Chondrocyte (in vitro differentiated cells): Measurements from ENCODE around the gene PPARA. TPM values are rescaled to one million over a fixed set of nuclear protein-coding genes. Genes with fewer than 3 reads are reported as not detected.

Experiments used
- DNase-seq: peaks from one replicate; pipeline ENCODE4 v3.0.0; 2021; ENCODE audit warnings: mixed read lengths, low spot score
- H3K27ac Mint-ChIP-seq: one replicate; pipeline ENCODE4 v1.8.0; 2021; ENCODE audit warnings: mild to moderate bottlenecking, moderate library complexity, mixed read lengths; ENCODE audit not compliant: unreplicated experiment
- H3K27me3 Mint-ChIP-seq: 2 replicates; pipeline ENCODE4 v1.8.0; 2021; ENCODE audit warnings: low read depth, mixed read lengths
- H3K36me3 Mint-ChIP-seq: 2 replicates; pipeline ENCODE4 v1.8.0; 2021; ENCODE audit warnings: low read depth, mixed read lengths
- H3K4me1 Mint-ChIP-seq: 2 replicates; pipeline ENCODE4 v1.8.0; 2021; ENCODE audit warnings: low read depth, mild to moderate bottlenecking, mixed read lengths
- H3K4me3 Mint-ChIP-seq: one replicate; pipeline ENCODE4 v1.8.0; 2021; ENCODE audit warnings: mild to moderate bottlenecking, moderate library complexity, mixed read lengths; ENCODE audit not compliant: unreplicated experiment
- H3K9me3 Mint-ChIP-seq: 2 replicates; pipeline ENCODE4 v1.8.0; 2021; ENCODE audit warnings: low read depth, mixed read lengths
- total RNA-seq: library from RNA; stranded (reverse); gene quantifications from 3 replicates; pipeline ENCODE4 v1.2.1, GENCODE V29; 2021
- TF ChIP-seq, protein P1 (sequence below): fragments of 200-600 bp; sonication (generic); IDR thresholded peaks from 2 replicates; pipeline ENCODE4 v1.5.0; 2021; ENCODE audit warnings: antibody characterized with exemption, mild to moderate bottlenecking, moderate library complexity

PPARA gene
- total RNA-seq, 1 donor from 2014 or later, result 16.0 TPM

DNA sequence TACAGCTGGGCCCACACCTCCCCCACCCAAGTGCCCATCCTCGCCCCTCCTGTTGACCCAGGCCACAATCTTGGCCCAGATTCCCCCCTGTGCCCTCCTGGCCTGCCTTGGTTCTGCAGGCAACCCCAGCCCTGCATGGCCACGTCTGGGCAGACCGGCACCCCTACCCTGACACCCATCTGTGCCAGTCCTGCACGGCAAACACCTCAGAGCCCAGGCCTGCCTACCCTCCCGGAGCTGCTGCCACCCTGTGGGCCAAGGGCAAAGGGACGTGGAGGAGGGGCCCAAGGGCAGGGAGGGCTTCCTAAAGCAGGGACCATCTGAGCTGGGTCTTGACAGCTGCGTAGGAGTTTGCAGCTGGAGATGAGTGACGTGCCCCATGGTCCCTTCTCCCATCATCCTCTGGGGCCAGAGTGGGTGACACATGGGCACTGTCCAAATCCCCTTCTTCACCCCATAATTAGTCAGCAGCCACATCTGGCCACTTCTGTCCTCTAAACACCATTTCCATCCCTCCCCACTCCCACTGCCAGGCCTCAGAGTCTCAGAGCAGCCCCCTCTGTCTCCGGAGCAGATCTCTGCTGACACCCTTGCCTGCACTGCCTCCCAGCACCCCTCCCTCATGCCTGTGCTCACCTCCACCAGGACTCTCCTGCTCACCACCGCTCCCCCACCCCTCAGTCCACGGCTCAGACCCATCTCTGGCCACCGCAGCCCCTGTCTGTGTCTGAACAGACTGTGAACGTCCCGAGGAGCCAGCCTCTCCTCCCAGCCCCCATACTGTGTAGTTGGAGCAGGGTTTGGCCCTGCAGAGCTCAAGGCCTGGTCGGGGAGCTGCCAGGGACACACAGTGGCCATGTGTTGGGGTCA lies 35.6 kb upstream of the PPARA start:
- H3K4me3 Mint-ChIP-seq, result no peak overlapping the region
- no peak for DNase-seq

DNA sequence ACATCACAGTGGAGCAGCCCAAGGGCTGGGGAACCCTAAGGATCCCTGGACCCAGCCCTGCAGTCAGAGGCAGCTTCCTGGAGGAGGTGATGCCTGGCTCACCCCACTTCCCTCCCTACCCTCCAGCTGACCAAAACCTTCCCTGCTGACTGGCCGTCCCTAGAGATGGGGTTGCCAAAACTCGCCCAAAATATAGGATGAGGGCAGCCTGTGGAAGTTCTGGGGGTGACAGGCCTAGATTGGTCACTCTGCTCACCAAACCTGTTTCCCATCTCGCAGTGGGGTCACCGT lies 35.0 kb upstream of the PPARA start:
- TF ChIP-seq, protein P1, sequence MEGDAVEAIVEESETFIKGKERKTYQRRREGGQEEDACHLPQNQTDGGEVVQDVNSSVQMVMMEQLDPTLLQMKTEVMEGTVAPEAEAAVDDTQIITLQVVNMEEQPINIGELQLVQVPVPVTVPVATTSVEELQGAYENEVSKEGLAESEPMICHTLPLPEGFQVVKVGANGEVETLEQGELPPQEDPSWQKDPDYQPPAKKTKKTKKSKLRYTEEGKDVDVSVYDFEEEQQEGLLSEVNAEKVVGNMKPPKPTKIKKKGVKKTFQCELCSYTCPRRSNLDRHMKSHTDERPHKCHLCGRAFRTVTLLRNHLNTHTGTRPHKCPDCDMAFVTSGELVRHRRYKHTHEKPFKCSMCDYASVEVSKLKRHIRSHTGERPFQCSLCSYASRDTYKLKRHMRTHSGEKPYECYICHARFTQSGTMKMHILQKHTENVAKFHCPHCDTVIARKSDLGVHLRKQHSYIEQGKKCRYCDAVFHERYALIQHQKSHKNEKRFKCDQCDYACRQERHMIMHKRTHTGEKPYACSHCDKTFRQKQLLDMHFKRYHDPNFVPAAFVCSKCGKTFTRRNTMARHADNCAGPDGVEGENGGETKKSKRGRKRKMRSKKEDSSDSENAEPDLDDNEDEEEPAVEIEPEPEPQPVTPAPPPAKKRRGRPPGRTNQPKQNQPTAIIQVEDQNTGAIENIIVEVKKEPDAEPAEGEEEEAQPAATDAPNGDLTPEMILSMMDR, result no peak
- DNase-seq, result no peak
- Mint-ChIP-seq H3K9me3 (no peaks in the 10 kb centered on the region), H3K27me3 (no peaks in the 10 kb centered on the region), H3K4me3 (no peak overlapping the region), H3K36me3 (no peaks in the 10 kb centered on the region), H3K4me1 (peaks cover 34% of the 10 kb centered on the region), H3K27ac (peak overlapping the region; percentile 27)

More for the DNA sequence above, 35.6 kb upstream of the PPARA start:
- TF ChIP-seq, protein P1, result peak; percentile 22
- H3K36me3 Mint-ChIP-seq, result no peaks in the 10 kb centered on the region
- no peaks in the 10 kb centered on the region for H3K27me3 Mint-ChIP-seq
- H3K9me3 Mint-ChIP-seq, result no peaks in the 10 kb centered on the region
- peaks cover 34% of the 10 kb centered on the region for H3K4me1 Mint-ChIP-seq
- peak overlapping the region; percentile 76 for H3K27ac Mint-ChIP-seq

DNA sequence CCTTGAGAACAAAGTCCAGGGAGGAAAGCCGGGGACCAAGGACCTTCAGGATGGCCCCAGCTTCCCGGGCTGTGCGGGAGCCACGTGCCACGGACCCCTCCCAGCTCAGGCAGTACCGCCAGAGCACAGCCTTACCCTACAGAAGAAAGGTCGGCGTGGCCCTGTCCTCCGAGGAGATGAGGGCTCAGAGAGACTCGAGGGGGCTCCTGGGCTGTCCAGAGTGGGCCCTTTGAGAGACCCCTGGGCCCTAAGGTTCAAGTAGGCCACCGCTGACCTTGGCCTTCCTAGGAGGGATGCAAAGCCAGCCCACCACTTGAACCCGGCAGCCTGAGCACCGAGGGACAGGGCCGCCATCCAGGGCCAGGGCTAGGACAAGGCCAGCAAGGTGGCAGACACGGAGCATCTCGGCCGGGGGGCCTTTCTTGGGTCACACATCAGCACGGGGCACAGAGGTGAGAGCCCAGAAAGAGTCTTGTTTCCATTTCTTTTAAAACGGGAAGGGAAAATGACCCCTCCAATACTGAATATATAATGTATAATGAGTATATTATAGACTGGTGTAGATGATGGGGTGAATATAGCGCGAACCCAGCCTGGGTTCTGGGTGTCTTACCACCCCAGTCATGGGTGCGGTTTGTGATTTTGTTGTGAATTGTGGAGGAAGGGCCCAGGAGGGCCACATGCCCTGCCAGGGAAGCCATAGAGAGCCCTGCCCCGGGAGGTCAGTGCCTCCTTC lies 34.4 kb upstream of the PPARA start:
- TF ChIP-seq, protein P1, result no peak
- Mint-ChIP-seq H3K9me3 (no peaks in the 10 kb centered on the region), H3K4me3 (no peak overlapping the region), H3K4me1 (peaks cover 30% of the 10 kb centered on the region), H3K27me3 (no peaks in the 10 kb centered on the region), H3K36me3 (no peaks in the 10 kb centered on the region), H3K27ac (peak overlapping the region; percentile 27)
- DNase-seq, result no peak

DNA sequence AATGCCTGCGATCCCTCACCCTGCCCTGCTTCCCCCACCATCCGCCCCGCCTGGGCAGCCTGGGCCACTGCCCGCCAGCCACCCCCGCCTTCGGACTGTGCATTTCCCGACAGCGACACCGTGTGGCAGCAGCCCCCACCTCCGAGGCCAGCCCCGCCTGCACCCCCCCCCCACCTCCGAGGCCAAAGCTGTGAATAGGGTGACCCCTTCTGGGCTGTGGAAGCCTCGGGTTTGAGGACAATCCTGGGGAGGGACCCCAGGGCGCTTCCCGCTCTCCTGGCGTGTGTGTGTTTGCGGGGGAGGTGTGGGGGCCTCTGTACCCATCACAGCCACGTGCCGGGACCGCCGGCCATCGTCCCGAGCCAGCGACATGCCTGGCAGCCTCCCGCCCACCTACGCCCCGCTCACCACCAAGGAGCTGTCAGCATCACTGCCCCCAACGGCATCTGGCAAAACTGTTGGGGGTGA lies 33.8 kb upstream of the PPARA start:
- Mint-ChIP-seq H3K27ac (peak overlapping the region; percentile 5), H3K4me3 (peak overlapping the region; percentile 12), H3K9me3 (no peaks in the 10 kb centered on the region), H3K36me3 (no peaks in the 10 kb centered on the region), H3K4me1 (peaks cover 26% of the 10 kb centered on the region), H3K27me3 (no peaks in the 10 kb centered on the region)
- TF ChIP-seq, protein P1, result peak; percentile 88
- DNase-seq, result no peak
